NOMO-1 treated with DMSO at 0.1 percent for 48 hours (cell line): ENCODE results near the gene CNGB1.
"Not testable (repeated sequence)": the region's sequence is repeated elsewhere in the genome, so short reads cannot be mapped to it uniquely, and the experiment has no call there.

Source experiments
- DNase-seq: peaks from one replicate; lab custom pipeline; 2025; ENCODE audit not compliant: unreplicated experiment; lab: John Stamatoyannopoulos, UW

Gene CNGB1

DNA sequence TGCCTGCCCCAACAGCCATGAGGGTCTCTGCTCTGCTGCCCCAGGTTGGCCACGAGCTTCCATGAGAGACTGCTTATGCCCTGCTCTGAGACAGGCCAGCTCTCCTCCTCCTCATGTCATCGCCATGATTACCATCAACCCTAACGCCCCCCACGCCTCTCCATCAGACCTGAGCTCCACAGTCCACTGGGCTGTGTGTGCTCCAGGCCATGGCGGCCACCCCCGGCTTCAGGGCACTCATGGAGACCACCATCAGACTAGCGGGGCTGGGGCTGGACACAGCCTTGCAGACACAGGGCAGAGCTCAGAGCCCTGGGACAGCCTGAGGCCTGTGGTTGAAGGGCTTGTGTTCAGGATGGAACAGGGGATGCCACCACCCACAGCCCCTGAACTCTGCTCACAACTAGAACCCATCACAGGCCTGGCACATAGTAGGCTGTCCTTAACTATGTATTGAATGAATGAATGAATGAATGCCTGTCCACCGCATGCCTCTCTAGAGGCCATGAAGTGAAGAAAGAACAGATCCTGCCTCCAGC lies 14.6 kb downstream of the CNGB1 start:
- DNase-seq = no peak

DNA sequence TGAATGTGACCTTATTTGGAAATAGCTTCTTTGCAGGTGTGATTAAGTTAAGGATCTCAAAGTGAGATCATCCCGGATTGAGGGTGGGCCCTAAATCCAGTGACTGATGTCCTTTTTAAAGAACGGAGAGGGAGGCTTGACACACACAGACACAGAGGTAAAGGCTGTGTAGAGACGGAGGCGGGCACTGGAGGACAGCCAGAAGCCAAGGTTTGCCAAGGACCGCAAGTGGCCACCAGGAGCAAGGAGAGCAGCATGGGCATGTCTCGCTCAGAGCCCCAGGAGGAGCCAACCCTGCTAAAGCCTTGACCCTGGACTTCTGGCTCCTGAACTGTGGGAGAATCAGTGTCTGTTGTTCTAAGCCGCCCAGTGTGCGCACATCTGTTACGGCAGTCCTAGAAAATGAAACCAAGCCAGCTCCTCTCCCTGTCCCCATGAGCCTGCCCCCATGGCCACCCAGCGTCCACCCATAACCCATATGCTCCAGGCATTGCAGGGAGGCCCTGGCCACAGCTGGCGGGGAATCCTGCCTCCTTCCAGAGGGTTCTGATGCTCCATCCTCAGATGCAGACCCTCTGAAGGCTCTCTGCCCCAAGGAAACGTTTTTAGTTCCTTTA lies 15.2 kb downstream of the CNGB1 start:
- no peak for DNase-seq

DNA sequence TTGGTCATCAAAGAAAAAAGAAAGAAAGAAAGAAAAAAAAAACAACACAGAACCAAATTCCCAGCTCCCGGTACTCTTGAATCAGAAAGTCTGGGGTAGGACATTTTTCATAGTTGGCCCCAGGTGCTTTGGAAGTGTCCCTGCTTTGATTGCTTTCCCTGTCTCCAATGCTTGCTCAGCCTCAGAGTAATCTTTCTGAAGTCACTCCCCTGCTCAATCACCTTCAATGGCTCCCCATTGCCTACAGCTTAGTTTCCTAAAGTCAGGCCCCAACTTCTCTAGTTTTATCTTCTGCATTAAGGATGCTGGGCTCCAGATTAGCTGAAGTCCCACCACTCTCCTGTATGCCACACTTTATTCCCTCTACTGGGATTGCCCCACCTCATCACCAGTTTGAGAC lies 17.1 kb downstream of the CNGB1 start:
- DNase-seq = no peak

- no peak for DNase-seq
These were observed 18.0 kb downstream of the CNGB1 start for GRCh38 chr16:57952909-57953308.

DNA sequence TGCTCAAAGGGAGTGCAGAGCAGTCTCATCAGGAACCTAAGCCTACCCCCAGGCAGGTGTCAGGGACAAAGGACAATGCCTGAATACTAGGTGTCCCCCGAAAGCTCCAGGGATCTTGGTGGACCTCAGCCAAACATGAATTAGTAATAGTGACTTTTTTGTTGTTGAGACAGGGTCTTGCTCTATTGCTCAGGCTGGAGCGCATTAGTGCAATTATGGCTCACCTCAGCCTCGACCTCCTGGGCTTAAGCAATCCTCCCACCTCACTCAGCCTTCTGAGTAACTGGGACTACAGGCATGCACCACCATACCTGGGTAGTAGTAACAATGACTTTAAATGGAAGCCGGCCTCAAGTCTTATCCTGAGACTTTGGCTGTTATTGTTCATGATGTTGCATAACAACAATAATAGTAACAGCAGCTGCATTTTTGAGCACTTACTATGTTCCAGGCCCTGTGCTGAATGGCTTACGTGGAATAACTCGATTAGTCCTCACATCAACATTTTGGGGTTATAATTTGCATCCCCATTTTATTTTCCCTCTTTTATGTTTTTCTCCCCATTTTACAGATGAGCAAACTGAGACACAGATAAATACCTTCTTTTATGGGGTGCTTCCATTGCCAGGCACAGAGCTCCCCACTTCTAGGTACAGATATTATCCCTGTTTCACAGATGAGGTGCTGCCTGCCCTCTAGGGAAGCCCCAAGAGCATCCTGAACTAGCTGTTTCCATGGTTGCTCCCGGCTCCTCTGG lies 19.5 kb downstream of the CNGB1 start:
- DNase-seq = no peak

DNA sequence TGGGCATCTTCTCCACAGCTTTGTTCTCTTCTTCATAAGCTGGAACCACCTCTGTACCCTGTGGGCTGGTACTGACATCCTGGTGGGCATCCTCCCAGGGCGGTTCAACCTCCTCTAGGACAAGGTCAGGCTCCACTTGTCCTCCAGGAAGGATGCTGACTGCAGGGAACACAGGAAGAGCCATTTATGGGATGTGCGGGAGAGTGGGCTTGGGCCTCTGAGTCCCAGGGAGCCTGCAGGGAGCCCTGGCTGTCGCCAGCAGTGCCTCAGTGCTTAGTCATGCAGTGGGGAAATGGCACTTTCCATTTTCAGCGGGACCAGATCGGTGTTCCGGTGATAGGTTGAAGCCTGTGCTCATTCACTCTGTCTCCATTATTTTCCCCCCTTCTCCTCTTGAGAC lies 20.5 kb downstream of the CNGB1 start:
- DNase-seq = no peak

GRCh38 chr16:57949595-57950238 lies 21.2 kb downstream of the CNGB1 start:
- no peak for DNase-seq

GRCh38 chr16:57949013-57949412 lies 21.9 kb downstream of the CNGB1 start:
- no peak for DNase-seq

DNA sequence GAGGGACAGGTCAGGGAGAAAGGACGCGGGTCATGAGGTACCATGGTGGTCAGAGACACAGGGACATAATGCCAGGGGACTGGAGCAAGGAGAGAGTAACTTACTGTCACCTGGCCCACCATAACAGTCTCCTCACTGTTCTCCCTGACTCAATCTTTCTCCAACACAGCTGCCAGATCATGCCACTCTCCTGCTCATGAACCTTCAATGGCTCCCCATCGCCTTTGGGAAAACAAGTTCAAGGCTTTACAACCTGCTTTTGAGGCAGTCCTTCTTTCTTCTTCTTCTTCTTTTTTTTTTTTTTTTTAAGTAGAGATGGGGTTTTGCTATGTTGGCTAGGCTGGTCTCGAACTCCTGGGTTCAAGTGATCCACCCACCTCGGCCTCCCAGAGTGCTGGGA lies 22.9 kb downstream of the CNGB1 start:
- DNase-seq = no peak

GRCh38 chr16:57947261-57947660 lies 23.7 kb downstream of the CNGB1 start:
- DNase-seq = peak; percentile 2

- DNase-seq = no peak
These were observed 24.6 kb downstream of the CNGB1 start for GRCh38 chr16:57946181-57946801.

- no peak for DNase-seq
These were observed 25.2 kb downstream of the CNGB1 start for GRCh38 chr16:57945740-57946138.

DNA sequence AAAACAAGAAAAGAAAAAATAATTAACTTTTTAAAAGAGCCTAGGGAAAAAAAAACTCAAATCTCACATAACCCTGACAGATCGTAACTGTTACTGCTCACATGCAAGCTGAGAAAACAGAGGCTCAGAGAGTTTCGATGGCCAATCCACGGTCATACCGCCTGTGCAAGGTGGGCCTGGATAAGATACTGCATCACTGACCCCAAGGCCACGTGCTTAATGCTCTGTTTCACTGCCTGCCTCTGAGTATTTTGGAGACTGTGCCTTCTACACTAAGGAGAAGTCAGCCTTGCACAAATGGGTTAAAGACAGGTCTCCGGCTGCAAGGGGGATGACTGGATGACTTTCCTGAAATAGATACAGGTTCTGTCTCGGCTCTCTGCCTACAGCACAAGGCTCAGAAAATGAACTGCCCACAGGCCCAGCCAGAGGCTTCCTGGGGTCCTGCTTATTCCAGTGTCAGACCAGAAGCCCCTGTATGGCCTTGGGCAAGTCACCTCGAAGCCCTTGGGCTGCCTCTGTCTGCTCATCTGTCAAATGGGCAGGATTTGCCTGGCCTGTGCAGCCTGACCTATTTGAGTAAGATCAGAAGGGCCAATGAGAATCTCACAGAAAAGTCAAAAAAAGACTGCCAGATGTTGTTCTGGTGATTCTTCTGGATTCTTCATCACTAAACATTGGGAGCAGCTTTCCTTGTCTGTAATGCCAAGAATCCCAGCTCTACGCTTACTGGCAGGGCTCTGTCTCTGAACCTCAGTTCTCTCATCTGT lies 25.8 kb downstream of the CNGB1 start:
- no peak for DNase-seq

DNA sequence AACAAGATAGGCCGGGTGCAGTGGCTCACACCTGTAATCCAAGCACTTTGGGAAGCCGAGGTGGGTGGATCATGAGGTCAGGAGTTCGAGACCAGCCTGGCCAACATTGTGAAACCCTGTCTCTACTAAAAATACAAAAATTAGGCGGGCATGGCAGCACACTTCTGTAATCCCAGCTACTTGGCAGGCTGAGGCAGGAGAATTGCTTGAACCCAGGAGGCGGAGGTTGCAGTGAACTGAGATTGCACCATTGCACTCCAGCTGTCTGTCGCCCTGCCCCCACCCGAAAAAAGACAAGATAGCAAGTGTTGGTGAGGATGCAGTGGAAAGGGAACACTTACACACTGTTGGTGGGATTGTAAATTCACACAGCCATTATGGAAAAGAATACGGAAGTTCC lies 27.5 kb downstream of the CNGB1 start:
- peak; percentile 6 for DNase-seq

- not testable (repeated sequence) for DNase-seq
These were observed 29.0 kb downstream of the CNGB1 start for GRCh38 chr16:57941901-57942300.

- DNase-seq = no peak
These were observed 29.8 kb downstream of the CNGB1 start for GRCh38 chr16:57941016-57941664.

GRCh38 chr16:57940382-57940966 lies 30.5 kb downstream of the CNGB1 start:
- no peak for DNase-seq

DNA sequence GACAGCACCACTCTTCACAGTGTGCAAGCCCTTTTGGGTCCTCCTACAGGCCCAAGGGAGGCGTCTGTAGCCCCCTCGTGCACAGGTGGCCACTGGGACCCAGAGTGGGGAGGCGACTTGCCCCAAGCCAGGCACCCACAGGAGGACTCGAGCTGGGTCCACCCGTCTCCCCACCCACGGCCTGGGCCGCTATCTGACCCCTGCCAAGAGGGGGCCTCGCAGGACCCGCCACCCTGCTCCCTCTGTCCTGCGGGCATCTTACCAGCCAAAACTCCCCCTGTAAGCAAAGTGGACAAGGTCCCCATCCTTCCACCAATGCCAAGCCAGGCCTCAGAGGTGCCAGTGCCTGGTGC lies 31.1 kb downstream of the CNGB1 start:
- no peak for DNase-seq

DNA sequence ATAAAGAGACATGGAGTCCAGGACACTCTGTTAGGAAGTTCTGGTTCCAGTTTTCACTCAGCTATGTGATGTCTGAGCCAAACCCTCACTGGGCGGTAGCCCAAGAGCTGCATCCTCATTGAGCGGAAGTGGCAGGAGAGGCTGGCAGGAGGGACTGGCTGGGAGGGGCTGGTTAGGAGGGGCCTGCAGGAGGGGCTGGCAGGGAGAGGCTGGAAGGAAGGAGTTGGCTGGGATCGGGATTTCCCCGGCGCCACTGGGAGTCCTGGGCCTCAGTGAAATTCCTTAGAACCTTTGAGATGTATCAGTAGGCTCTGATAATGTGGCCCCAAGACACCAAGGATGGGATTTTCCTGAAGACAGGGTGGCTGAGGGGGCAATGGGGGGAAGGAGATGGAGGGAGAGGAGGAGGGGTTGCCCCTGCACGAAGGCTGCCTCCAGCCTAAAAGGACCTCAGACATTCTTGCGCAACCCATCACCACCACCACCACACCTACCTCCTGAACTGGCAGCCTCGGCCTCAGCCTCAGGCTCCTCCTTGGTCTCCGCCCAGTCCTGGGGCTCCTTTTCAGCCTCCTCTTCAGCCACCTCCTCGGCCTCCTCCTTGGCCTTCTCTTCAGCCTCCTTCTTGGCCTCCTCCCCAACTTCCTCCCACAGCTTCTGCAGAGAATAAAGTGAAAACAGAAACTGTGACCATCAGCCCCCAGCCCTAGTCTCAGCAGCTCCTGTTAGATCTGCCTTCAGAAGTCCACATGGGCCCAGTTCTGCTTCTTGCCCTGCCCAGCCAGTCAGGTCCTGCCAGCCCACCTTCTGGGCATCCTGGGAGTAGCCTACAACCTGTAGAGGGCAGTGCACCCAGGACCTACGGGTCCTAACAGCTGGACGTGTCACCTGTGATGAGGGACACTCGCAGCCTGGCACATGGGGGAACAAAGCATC lies 31.7 kb downstream of the CNGB1 start:
- DNase-seq = peak; percentile 22
